Tibial nerve (tissue), 4 donors: ENCODE results near the gene GRIA1.

Source experiments
- CTCF ChIP-seq, 5 experiments: fragments of 200-600 bp in 3 of 5; fragments of 450-650 bp in 2 of 5; sonication (generic) in 3 of 5; IDR thresholded peaks; one replicate each; pipeline ENCODE4 v1.5.1; 2016 to 2019; ENCODE audit warnings: antibody characterized with exemption in 5 of 5, mild to moderate bottlenecking in 3 of 5, moderate library complexity in 2 of 5
- EP300 ChIP-seq, 2 donors: sonication (generic); formaldehyde crosslinking; IDR thresholded peaks; one replicate each; pipeline ENCODE4 v1.6.1; 2017; ENCODE audit warnings: antibody characterized with exemption in 2 of 2, mild to moderate bottlenecking in 1 of 2
- POLR2A ChIP-seq, 2 donors: fragments of 450-650 bp; IDR thresholded peaks; one replicate each; pipeline ENCODE4 v1.6.1; 2017; ENCODE audit warnings: antibody characterized with exemption in 2 of 2, mild to moderate bottlenecking in 2 of 2, moderate library complexity in 2 of 2

DNA sequence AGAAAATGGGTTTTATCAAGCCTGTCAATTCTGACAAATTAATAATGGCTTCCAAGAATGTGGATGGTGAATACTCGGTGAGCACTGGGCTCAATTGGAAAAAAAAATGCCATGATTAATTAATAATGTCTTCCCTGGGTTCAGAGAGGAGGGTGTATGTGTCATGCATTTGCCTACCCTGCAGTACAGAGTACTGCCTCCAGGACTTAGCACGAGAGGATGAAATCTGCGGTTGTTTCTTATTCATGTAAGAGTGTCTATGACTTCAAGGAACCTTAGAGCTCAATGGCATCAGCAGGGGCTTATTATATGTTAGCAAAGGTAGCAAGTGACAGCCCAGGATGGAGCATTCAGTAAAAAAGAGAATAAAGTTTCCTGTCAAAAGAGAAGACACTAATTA is 132.7 kb downstream of the GRIA1 start:
- TF ChIP-seq CTCF (IDR thresholded peaks at IDR 0.05): no peak
- no peak for TF ChIP-seq POLR2A (IDR thresholded peaks at IDR 0.05)
- no peak for TF ChIP-seq EP300 (IDR thresholded peaks at IDR 0.05)
